ENCODE data around the gene PRR36. TPM values are rescaled to one million over a fixed set of nuclear protein-coding genes. Genes with fewer than 3 reads are reported as not detected.
A peak's percentile ranks its signal among the peaks of the same experiment; 100 is the strongest.

Gene PRR36
- under 1 TPM in 1 of 4 donors, not detected in 3; 0.16 TPM for total RNA-seq

GRCh38 chr19:7874076-7874896, at the start of gene PRR36:
Gene PRR36, minus strand, starts transcription at chr19:7874390. Its CDS starts 701 bp downstream, at chr19:7873689.
- intact Hi-C loops (cut with DNase I; ENCODE audit: low total_unique reads) = loop anchor here (5.0 kb wide), 1 partner anchor 1412 kb away; the partner anchor contains the start of gene CRB3
- in situ Hi-C loops (cut with MboI; ENCODE audit: low pct_ligation_motif_present in 1 of 4, low pct_unique_long_range_greater_than_20kb in 1 of 4, low sequenced_read_pairs in 3 of 4) = no loop called here
- TF ChIP-seq EP300 (IDR thresholded peaks at IDR 0.05; ENCODE audit: low read depth) (no peak), POLR2AphosphoS5 (IDR thresholded peaks at IDR 0.05) (no peak), POLR2A (IDR thresholded peaks at IDR 0.05) (no peak)
- TF ChIP-seq, protein P1, sequence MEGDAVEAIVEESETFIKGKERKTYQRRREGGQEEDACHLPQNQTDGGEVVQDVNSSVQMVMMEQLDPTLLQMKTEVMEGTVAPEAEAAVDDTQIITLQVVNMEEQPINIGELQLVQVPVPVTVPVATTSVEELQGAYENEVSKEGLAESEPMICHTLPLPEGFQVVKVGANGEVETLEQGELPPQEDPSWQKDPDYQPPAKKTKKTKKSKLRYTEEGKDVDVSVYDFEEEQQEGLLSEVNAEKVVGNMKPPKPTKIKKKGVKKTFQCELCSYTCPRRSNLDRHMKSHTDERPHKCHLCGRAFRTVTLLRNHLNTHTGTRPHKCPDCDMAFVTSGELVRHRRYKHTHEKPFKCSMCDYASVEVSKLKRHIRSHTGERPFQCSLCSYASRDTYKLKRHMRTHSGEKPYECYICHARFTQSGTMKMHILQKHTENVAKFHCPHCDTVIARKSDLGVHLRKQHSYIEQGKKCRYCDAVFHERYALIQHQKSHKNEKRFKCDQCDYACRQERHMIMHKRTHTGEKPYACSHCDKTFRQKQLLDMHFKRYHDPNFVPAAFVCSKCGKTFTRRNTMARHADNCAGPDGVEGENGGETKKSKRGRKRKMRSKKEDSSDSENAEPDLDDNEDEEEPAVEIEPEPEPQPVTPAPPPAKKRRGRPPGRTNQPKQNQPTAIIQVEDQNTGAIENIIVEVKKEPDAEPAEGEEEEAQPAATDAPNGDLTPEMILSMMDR (IDR thresholded peaks at IDR 0.05) = no peak
- Histone ChIP-seq H3K27me3 (peaks cover 52% of the 10 kb centered on the region), H3K4me3 (peak within 1 kb of the TSS in 2 of 4 donors; percentile 25 to 27), H3K4me1 (peaks cover 11 to 39% (median 32%) of the 10 kb centered on the region in 4 donors), H3K36me3 (no peaks in the 10 kb centered on the region), H3K27ac (no peak within 1 kb of the TSS), H3K9me3 (no peaks in the 10 kb centered on the region)
- DNase-seq = no peak
- 6% methylated on average over 35 of the region's 88 CpGs; no CpG with 5 or more reads in 1 of the 2 donors for WGBS, 2 donors (ENCODE audit: low coverage in 1 of 2)

GRCh38 chr19:7923295-7924191, 49.4 kb upstream of the PRR36 start:
- H3K4me1 ChIP-seq = peaks cover 40 to 66% (median 52%) of the 10 kb centered on the region in 4 donors
- no peaks in the 10 kb centered on the region for H3K9me3 ChIP-seq
- TF ChIP-seq POLR2AphosphoS5 (IDR thresholded peaks at IDR 0.05) = no peak
- TF ChIP-seq, protein P1 (IDR thresholded peaks at IDR 0.05) = no peak
- peak; percentile 8 for TF ChIP-seq POLR2A (IDR thresholded peaks at IDR 0.05)
- TF ChIP-seq EP300 (IDR thresholded peaks at IDR 0.05; ENCODE audit: low read depth) = no peak
- peaks cover 0 to 10% (median 0%) of the 10 kb centered on the region in 4 donors for H3K36me3 ChIP-seq
- peaks cover 12% of the 10 kb centered on the region for H3K27me3 ChIP-seq
- peak overlapping the region; percentile 14 to 91 (median 83) for H3K27ac ChIP-seq
- in situ Hi-C loops (cut with MboI; ENCODE audit: low pct_ligation_motif_present in 1 of 4, low pct_unique_long_range_greater_than_20kb in 1 of 4, low sequenced_read_pairs in 3 of 4) = no loop called here
- no peak for DNase-seq
- WGBS, 2 donors (ENCODE audit: low coverage in 1 of 2) = 76 to 83% methylated on average over 6 to 31 of the region's 31 CpGs
- no peak overlapping the region for H3K4me3 ChIP-seq
- intact Hi-C loops (cut with DNase I; ENCODE audit: low total_unique reads) = no loop called here

DNA sequence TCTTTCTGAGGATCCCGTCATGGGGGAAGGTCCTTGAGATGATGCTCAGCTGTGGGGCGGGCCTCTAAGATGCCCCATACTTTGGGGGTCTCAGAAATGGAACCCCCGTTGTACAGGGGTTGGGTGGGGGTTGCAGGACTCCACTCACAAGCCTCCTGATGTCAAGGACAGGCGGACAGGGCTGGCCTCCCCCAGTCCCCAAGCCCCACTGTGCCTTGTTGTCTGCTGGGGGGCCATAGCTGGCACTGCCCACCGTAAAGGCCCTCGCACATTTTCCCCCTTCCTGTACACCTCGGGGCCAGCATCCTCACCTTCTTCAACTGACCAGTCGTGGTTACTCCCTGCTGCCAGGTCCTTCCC, 48.6 kb upstream of the PRR36 start:
- in situ Hi-C loops (cut with MboI; ENCODE audit: low pct_ligation_motif_present in 1 of 4, low pct_unique_long_range_greater_than_20kb in 1 of 4, low sequenced_read_pairs in 3 of 4) = no loop called here
- intact Hi-C loops (cut with DNase I; ENCODE audit: low total_unique reads) = no loop called here
- H3K27me3 ChIP-seq = peaks cover 19% of the 10 kb centered on the region
- H3K4me3 ChIP-seq = no peak overlapping the region
- peaks cover 0 to 10% (median 0%) of the 10 kb centered on the region in 4 donors for H3K36me3 ChIP-seq
- TF ChIP-seq POLR2A (IDR thresholded peaks at IDR 0.05) = no peak
- TF ChIP-seq, protein P1 (IDR thresholded peaks at IDR 0.05) = no peak
- no peak for TF ChIP-seq POLR2AphosphoS5 (IDR thresholded peaks at IDR 0.05)
- TF ChIP-seq EP300 (IDR thresholded peaks at IDR 0.05; ENCODE audit: low read depth) = no peak
- WGBS, 2 donors (ENCODE audit: low coverage in 1 of 2) = 83% methylated on average over 8 of the region's 8 CpGs; no CpG with 5 or more reads in 1 of the 2 donors
- H3K27ac ChIP-seq = peak overlapping the region in 3 of 4 donors; percentile 80 to 91 (median 86)
- peaks cover 37 to 64% (median 50%) of the 10 kb centered on the region in 4 donors for H3K4me1 ChIP-seq
- no peaks in the 10 kb centered on the region for H3K9me3 ChIP-seq
- no peak for DNase-seq
